ENCODE measurements around the gene PLCH1.
"Not testable (repeated sequence)": the region's sequence is repeated elsewhere in the genome, so short reads cannot be mapped to it uniquely, and the experiment has no call there.

Gene PLCH1

GRCh38 chr3:155641956-155642355 lies 102.9 kb downstream of the PLCH1 start:
- DNase-seq (ENCODE audit: low read depth): no peak

GRCh38 chr3:155640098-155640497 lies 104.8 kb downstream of the PLCH1 start:
- no peak for DNase-seq (ENCODE audit: low read depth)

- no peak for DNase-seq (ENCODE audit: low read depth)
These were observed 105.3 kb downstream of the PLCH1 start for GRCh38 chr3:155639462-155640055.

- DNase-seq (ENCODE audit: low read depth): not testable (repeated sequence)
These were observed 106.4 kb downstream of the PLCH1 start for GRCh38 chr3:155638461-155638860.

GRCh38 chr3:155637567-155637966 lies 107.3 kb downstream of the PLCH1 start:
- DNase-seq (ENCODE audit: low read depth): no peak

- no peak for DNase-seq (ENCODE audit: low read depth)
These were observed 109.8 kb downstream of the PLCH1 start for GRCh38 chr3:155635056-155635455.

- no peak for DNase-seq (ENCODE audit: low read depth)
These were observed 110.7 kb downstream of the PLCH1 start for GRCh38 chr3:155634121-155634719.

- DNase-seq (ENCODE audit: low read depth): no peak
These were observed 113.4 kb downstream of the PLCH1 start for GRCh38 chr3:155631323-155632019.

- DNase-seq (ENCODE audit: low read depth): no peak
These were observed 115.3 kb downstream of the PLCH1 start for GRCh38 chr3:155629556-155629955.

- no peak for DNase-seq (ENCODE audit: low read depth)
These were observed 115.8 kb downstream of the PLCH1 start for GRCh38 chr3:155629056-155629455.

GRCh38 chr3:155622647-155623046 lies 122.2 kb downstream of the PLCH1 start:
- not testable (repeated sequence) for DNase-seq (ENCODE audit: low read depth)

- not testable (repeated sequence) for DNase-seq (ENCODE audit: low read depth)
These were observed 124.3 kb downstream of the PLCH1 start for GRCh38 chr3:155620552-155620951.

- no peak for DNase-seq (ENCODE audit: low read depth)
These were observed 125.6 kb downstream of the PLCH1 start for GRCh38 chr3:155619118-155619915.

GRCh38 chr3:155618543-155618942 lies 126.3 kb downstream of the PLCH1 start:
- no peak for DNase-seq (ENCODE audit: low read depth)

- DNase-seq (ENCODE audit: low read depth): no peak
These were observed 127.4 kb downstream of the PLCH1 start for GRCh38 chr3:155617346-155617925.

GRCh38 chr3:155615141-155615540 lies 129.7 kb downstream of the PLCH1 start:
- DNase-seq (ENCODE audit: low read depth): not testable (repeated sequence)

- DNase-seq (ENCODE audit: low read depth): not testable (repeated sequence)
These were observed 130.5 kb downstream of the PLCH1 start for GRCh38 chr3:155614410-155614809.

GRCh38 chr3:155611456-155611855 lies 133.4 kb downstream of the PLCH1 start:
- no peak for DNase-seq (ENCODE audit: low read depth)

- DNase-seq (ENCODE audit: low read depth): no peak
These were observed 135.3 kb downstream of the PLCH1 start for GRCh38 chr3:155609586-155609985.

- no peak for DNase-seq (ENCODE audit: low read depth)
These were observed 136.5 kb downstream of the PLCH1 start for GRCh38 chr3:155608228-155608920.

- DNase-seq (ENCODE audit: low read depth): no peak
These were observed 137.1 kb downstream of the PLCH1 start for GRCh38 chr3:155607761-155608160.

GRCh38 chr3:155605571-155605970 lies 139.3 kb downstream of the PLCH1 start:
- DNase-seq (ENCODE audit: low read depth): no peak

Measured in activated T-cell treated with anti-CD3 and anti-CD28 coated beads for 1 hour (primary cell).